SH-SY5Y (cell line): Measurements from ENCODE around the gene SETDB1.

Experiments
- GATA2 ChIP-seq: IDR thresholded peaks from 2 replicates; pipeline ENCODE4 v1.6.1; 2011; ENCODE audit warnings: mild to moderate bottlenecking, low read depth, low read length
- GATA3 ChIP-seq: IDR thresholded peaks from 2 replicates; pipeline ENCODE4 v1.6.1; 2011; ENCODE audit warnings: low read depth, mild to moderate bottlenecking, low read length, moderate library complexity

DNA sequence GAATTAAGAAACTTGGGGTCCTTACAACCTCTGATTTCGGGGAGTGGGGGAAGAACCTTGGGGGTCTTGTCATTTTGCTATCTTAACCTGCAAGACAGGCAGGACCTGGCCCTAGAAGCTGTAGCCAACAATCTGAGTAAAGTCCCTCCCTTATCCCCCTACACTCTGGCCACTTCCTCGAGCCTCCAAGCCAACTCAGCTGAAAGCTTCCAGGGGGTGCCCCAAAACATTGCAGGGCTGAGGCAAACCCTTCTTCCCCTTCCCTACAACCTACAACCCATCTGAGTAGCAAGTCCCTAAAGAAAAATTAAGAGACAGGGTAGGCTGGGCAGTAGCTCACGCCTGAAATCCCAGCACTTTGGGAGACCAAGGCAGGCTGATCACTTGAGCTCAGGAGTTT is 43.5 kb downstream of the SETDB1 start:
- TF ChIP-seq GATA2 (no peak), GATA3 (no peak)
